ENCODE measurements around the gene CTSK.
"Not testable (repeated sequence)": the region's sequence is repeated elsewhere in the genome, so short reads cannot be mapped to it uniquely, and the experiment has no call there.

GRCh38 chr1:150793778-150794177, 14.3 kb downstream of the CTSK start:
- TF ChIP-seq, protein P1, sequence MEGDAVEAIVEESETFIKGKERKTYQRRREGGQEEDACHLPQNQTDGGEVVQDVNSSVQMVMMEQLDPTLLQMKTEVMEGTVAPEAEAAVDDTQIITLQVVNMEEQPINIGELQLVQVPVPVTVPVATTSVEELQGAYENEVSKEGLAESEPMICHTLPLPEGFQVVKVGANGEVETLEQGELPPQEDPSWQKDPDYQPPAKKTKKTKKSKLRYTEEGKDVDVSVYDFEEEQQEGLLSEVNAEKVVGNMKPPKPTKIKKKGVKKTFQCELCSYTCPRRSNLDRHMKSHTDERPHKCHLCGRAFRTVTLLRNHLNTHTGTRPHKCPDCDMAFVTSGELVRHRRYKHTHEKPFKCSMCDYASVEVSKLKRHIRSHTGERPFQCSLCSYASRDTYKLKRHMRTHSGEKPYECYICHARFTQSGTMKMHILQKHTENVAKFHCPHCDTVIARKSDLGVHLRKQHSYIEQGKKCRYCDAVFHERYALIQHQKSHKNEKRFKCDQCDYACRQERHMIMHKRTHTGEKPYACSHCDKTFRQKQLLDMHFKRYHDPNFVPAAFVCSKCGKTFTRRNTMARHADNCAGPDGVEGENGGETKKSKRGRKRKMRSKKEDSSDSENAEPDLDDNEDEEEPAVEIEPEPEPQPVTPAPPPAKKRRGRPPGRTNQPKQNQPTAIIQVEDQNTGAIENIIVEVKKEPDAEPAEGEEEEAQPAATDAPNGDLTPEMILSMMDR (IDR thresholded peaks at IDR 0.05) = not testable (repeated sequence)
- TF ChIP-seq POLR2A (IDR thresholded peaks at IDR 0.05) = not testable (repeated sequence)

All from sigmoid colon (tissue), 3 donors.